Measurements from ENCODE around the gene SGPP2. TPM values are rescaled to one million over a fixed set of nuclear protein-coding genes. Genes with fewer than 3 reads are reported as not detected.

SGPP2 gene
- polyA plus RNA-seq, 2 of the 4 experiments (the other 2 are of a cell fraction): 0.10 to 0.26 TPM

DNA sequence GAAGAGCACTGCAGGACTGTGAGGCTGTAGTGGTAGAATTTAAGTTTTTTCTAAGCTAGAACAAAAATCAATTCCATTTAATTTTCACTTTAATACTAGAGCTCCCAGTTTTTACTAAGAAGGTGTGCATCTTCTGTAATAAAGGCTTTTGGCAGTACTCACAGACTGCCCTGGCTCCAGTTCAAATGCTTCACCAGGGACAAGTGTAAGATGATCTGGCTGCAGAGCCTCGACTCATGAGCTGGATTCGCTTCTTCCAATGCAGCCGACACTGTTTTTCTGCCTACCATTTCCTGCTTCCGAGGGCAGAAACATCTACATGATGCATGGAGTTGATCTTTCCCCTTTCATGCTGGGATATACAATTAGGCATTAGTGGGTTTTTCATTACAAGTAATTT, 144.5 kb downstream of the SGPP2 start:
- WGBS (ENCODE audit: missing lambda C conversion rate): 76% methylated on average over 4 of the region's 4 CpGs
- ChIA-PET CTCF (no interaction called here), POLR2A (no interaction called here)
- ATAC-seq (no peak), FAIRE-seq (no peak), DNase-seq (ENCODE audit: low read depth in 1 of 2, low spot score in 1 of 2) (no peak)
- H3K9me3 ChIP-seq: no peaks in the 10 kb centered on the region
- no peak overlapping the region for H3K27ac ChIP-seq
- TF ChIP-seq BHLHE40 (IDR thresholded peaks at IDR 0.05; ENCODE audit: low read depth, low read length): no peak
- no peak for TF ChIP-seq PBX3 (IDR thresholded peaks at IDR 0.05)
- TF ChIP-seq GATA3 (IDR thresholded peaks at IDR 0.05; ENCODE audit: borderline replicate concordance): no peak
- TF ChIP-seq CEBPB (IDR thresholded peaks at IDR 0.05): no peak
- no peak for TF ChIP-seq HOXB13 (CRISPR knock-in tag; IDR thresholded peaks at IDR 0.05; ENCODE audit: low read depth)
- TF ChIP-seq, protein P1, sequence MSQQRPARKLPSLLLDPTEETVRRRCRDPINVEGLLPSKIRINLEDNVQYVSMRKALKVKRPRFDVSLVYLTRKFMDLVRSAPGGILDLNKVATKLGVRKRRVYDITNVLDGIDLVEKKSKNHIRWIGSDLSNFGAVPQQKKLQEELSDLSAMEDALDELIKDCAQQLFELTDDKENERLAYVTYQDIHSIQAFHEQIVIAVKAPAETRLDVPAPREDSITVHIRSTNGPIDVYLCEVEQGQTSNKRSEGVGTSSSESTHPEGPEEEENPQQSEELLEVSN (IDR thresholded peaks at IDR 0.05; ENCODE audit: borderline replicate concordance, low read depth): no peak
- TF ChIP-seq REST (IDR thresholded peaks at IDR 0.05): no peak
- no peak for TF ChIP-seq FOSB (CRISPR knock-in tag; IDR thresholded peaks at IDR 0.05)
- TF ChIP-seq MAX (IDR thresholded peaks at IDR 0.05): no peak
- TF ChIP-seq ZC3H11A (IDR thresholded peaks at IDR 0.05): no peak
- no peak for TF ChIP-seq RARB (CRISPR knock-in tag; IDR thresholded peaks at IDR 0.05)
- TF ChIP-seq CHD4 (IDR thresholded peaks at IDR 0.05; ENCODE audit: borderline replicate concordance): no peak
- no peak for TF ChIP-seq RAD21 (conservative IDR thresholded peaks at IDR 0.05 in 1 of 2, IDR thresholded peaks at IDR 0.05 in 1 of 2)
- no peak for TF ChIP-seq RNF2 (IDR thresholded peaks at IDR 0.05; ENCODE audit: borderline replicate concordance, low read depth)
- no peak for TF ChIP-seq KDM5A (IDR thresholded peaks at IDR 0.05)
- H3K4me3 ChIP-seq: no peak overlapping the region
- H3K4me2 ChIP-seq: no peak overlapping the region
- peaks cover 20% of the 10 kb centered on the region for H3K4me1 ChIP-seq

GRCh38 chr2:222569826-222570225, 145.5 kb downstream of the SGPP2 start:
- no peak overlapping the region for H3K4me2 ChIP-seq
- no peak overlapping the region for H3K4me3 ChIP-seq
- 67% methylated on average over 1 of the region's 1 CpG for WGBS (ENCODE audit: missing lambda C conversion rate)
- H3K4me1 ChIP-seq: peaks cover 22% of the 10 kb centered on the region
- no peak for FAIRE-seq
- no peak for ATAC-seq
- H3K9me3 ChIP-seq: no peaks in the 10 kb centered on the region
- H3K27ac ChIP-seq: no peak overlapping the region
- no peak for DNase-seq (ENCODE audit: low read depth in 1 of 2, low spot score in 1 of 2)
- TF ChIP-seq HMGXB4 (CRISPR knock-in tag; IDR thresholded peaks at IDR 0.05; ENCODE audit: borderline replicate concordance): no peak
- no peak for TF ChIP-seq POLR2A (IDR thresholded peaks at IDR 0.05; ENCODE audit: low read length)
- no peak for TF ChIP-seq EP300 (IDR thresholded peaks at IDR 0.05)
- no peak for TF ChIP-seq HES2 (IDR thresholded peaks at IDR 0.05)
- TF ChIP-seq GATA3 (IDR thresholded peaks at IDR 0.05; ENCODE audit: borderline replicate concordance): no peak
- no peak for TF ChIP-seq EHMT2 (IDR thresholded peaks at IDR 0.05; ENCODE audit: low read depth)
- no peak for TF ChIP-seq HOXB5 (CRISPR knock-in tag; IDR thresholded peaks at IDR 0.05)
- no peak for TF ChIP-seq FOSB (CRISPR knock-in tag; IDR thresholded peaks at IDR 0.05)
- no peak for TF ChIP-seq USF2 (IDR thresholded peaks at IDR 0.05)
- CTCF ChIA-PET: no interaction called here
- POLR2A ChIA-PET: no interaction called here

Data from A549 (cell line).